HG03575 (cell line): ENCODE measurements around the gene RABGGTB.
"Not testable (repeated sequence)": the region's sequence is repeated elsewhere in the genome, so short reads cannot be mapped to it uniquely, and the experiment has no call there.

ENCODE experiments used
- ATAC-seq: cut with Tn5 transposase; IDR thresholded peaks from one replicate; pipeline ENCODE4 v1.9.1; 2021; ENCODE audit not compliant: unreplicated experiment, insufficient number of reproducible peaks, low FRiP score; ENCODE audit errors: extremely low read depth

Gene RABGGTB

GRCh38 chr1:75785983-75786853 is at the start of gene RABGGTB:
Gene RABGGTB (plus strand): TSS chr1:75786256. CDS start chr1:75786272, 16 bp downstream.
- peak; percentile 50 for ATAC-seq

- no peak for ATAC-seq
These were observed 43.9 kb upstream of the RABGGTB start for GRCh38 chr1:75742047-75742625.

DNA sequence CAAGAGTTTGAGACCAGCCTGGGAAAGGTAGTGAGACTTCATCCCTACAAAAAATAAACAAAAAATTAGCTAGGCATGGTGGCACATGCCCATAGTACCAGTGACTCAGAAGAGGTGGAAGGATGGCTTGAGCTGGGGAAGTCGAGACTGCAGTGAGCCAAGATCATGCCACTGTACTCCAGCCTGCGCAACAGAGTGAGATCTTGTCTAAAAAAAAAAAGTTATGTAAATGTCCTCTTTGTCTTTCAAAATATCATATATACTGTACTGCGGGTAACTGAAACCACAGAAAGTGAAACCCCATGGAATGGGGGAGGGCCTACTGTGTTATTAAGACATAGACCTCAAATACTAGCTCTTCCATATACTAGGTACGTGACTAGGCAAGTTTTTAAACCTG is 40.8 kb upstream of the RABGGTB start:
- peak; percentile 90 for ATAC-seq

DNA sequence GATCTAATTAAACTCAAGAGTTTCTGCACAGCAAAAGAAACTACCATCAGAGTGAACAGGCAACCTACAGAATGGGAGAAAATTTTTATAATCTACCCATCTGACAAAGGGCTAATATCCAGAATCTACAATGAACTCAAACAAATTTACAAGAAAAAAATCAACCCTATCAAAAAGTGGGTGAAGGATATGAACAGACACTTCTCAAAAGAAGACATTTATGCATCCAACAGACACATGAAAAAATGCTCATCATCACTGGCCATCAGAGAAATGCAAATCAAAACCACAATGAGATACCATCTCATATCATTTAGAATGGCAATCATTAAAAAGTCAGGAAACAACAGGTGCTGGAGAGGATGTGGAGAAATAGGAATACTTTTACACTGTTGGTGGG is 28.8 kb upstream of the RABGGTB start:
- ATAC-seq, result not testable (repeated sequence)

GRCh38 chr1:75758543-75758942 is 27.5 kb upstream of the RABGGTB start:
- ATAC-seq, result not testable (repeated sequence)

DNA sequence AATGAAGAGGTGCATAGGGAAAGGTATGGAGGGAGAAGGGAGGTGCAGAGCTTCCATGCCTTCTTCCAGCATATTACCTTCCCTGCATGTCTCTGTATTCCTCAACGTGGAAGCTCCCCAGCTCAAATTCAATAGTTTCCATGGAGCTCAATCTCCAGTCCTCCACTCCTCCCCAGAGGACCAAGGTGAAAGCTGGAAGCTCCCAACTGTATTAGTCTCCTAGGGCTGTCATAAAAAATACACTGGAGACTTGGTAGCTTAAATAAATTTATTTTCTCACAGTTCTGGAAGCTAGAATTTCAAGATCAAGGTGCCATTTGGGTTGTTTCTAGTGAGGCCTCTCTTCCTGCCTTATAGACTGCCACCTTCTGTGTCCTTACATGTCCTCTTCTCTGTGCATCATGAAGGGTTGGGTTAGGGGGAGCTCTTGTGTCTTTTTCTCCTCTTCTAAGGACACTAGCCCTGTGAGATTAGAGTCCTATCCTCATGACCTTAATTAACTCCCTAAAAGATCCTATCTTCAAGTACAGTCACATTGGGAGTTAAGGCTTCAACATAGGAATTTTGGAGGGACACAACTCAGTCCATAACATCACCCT is 21.9 kb upstream of the RABGGTB start:
- ATAC-seq, result no peak

GRCh38 chr1:75765697-75766355 is 20.2 kb upstream of the RABGGTB start:
- no peak for ATAC-seq

DNA sequence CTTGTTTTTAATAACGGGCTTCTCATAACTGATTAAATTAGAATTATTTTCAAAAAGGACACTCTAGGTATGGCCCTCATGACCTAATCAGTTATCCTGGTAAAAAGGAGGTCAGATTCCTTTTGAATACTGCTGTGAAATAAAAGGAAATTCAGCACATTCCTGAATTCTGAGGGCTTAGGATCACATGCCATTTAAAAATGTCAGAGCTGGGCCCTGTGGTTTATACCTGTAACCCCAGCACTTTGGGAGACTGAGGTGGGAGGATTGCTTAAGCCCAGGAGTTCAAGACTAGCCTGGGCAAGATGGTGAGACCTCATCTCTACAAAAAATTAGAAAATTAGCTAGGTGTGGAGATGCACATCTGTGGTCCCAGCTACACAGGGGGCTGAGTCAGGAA is 18.0 kb upstream of the RABGGTB start:
- no peak for ATAC-seq

- ATAC-seq, result no peak
These were observed 15.3 kb upstream of the RABGGTB start for GRCh38 chr1:75770761-75771160.

DNA sequence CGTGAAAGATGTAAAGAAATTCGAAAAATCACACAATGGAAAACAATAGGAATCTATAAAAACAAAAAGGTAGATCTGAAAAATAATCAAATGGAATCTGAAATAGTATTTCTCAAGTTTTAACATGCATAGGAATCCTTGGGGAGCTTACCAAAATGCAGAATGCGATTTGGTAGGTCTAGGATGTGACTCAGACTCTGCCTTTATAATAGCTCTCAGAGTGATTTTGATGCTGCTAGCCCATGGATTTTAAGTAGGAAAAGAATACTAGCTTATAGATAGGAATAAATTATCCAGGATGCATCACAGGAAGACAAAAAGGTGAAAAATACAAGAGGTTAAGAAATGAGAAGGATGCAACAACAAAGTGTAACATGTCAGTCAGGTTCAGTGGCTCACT is 14.1 kb upstream of the RABGGTB start:
- ATAC-seq, result no peak

DNA sequence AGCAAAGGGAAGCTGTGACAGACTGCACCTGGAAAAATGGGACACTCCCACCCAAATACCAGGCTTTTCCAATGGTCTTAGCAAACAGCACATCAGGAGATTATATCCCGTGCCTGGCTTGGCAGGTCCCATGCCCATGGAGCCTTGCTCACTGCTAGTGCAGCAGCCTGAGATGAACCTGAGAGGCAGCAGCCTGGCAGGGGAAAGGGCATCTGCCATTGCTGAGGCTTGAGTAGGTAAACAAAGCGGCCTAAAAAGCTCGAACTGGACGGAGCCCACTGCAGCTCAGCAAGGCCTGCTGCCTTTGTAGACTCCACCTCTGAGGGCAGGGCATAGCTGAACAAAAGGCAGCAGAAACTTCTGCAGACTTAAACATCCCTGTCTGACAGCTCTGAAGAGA is 8.2 kb upstream of the RABGGTB start:
- ATAC-seq, result not testable (repeated sequence)

DNA sequence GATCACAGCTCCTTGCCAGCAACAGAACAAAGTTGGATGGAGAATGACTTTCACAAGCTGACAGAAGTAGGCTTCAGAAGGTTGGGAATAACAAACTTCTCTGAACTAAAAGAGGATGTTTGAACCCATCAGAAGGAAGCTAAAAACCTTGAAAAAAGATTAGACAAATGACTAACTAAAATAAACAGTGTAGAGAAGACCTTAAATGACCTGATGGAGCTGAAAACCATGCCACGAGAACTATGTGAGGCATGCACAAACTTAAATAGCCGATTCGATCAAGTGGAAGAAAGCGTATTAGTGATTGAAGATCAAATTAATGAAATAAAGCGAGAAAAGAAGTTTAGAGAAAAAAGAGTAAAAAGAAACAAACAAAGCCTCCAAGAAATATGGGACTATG is 7.4 kb upstream of the RABGGTB start:
- not testable (repeated sequence) for ATAC-seq

- ATAC-seq, result not testable (repeated sequence)
These were observed 5.9 kb upstream of the RABGGTB start for GRCh38 chr1:75780183-75780582.

DNA sequence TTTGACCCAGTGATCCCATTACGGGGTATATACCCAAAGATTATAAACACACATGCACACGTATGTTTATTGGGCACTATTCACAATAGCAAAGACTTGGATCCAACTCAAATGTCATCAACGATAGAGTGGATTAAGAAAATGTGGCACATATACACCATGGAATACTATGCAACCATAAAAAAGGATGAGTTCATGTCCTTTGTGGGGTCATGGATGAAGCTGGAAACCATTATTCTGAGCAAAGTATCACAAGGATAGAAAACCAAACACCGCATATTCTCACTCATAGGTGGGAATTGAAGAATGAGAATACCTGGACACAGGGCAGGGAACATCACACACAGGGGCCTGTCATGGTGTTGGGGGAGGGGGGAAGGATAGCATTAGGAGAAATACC is 2.1 kb upstream of the RABGGTB start:
- ATAC-seq, result not testable (repeated sequence)

DNA sequence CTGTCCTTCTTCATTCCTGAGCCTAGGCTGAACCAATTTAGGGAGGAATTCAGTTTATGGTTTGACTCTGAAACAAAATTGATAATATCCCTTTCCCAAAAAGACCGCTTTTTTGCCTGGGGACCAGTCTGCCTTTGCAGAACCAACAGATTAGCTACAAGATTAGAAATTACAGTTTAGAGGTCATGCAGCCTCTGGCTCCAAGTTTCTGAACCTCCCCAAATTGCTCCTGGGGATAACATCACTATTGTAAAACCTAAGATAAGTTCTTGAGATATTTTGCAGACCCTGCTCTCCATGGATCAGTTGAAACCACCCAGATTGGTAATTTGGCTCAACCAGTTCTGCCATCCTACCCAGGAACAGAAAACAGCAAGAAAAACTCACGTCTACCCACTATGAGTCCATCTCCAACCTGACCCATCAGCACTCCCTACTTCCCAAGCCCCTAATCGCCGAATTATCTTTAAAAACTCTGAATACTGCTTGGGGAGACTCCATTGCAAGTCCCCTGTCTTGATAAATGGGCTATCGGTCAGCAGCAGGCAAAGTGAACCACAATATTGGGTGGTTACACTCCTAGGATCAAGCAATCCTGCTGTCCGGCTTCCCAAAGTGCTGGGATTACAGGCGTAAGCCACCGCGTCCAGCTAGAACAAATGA is 605 bp upstream of the RABGGTB start:
- peak; percentile 7 for ATAC-seq

GRCh38 chr1:75786901-75787493 is 941 bp downstream of the RABGGTB start:
- ATAC-seq, result no peak

- no peak for ATAC-seq
These were observed 1.5 kb downstream of the RABGGTB start for GRCh38 chr1:75787524-75787923.

GRCh38 chr1:75789988-75790387 is 3.9 kb downstream of the RABGGTB start:
- no peak for ATAC-seq

- no peak for ATAC-seq
These were observed 5.0 kb downstream of the RABGGTB start for GRCh38 chr1:75791022-75791421.
